GM13976 (cell line): ENCODE measurements around the gene IFFO2.
"Not testable (repeated sequence)": the region's sequence is repeated elsewhere in the genome, so short reads cannot be mapped to it uniquely, and the experiment has no call there.

ENCODE experiments used
- DNase-seq: peaks from one replicate; pipeline ENCODE4 v3.0.0; 2012; ENCODE audit warnings: low spot score
- CTCF ChIP-seq: IDR thresholded peaks from 2 replicates; pipeline ENCODE4 v1.5.1; 2012; ENCODE audit warnings: borderline replicate concordance, mild to moderate bottlenecking; ENCODE audit not compliant: insufficient read depth; ENCODE audit errors: extremely low read depth, missing control alignments, control extremely low read depth
- in situ Hi-C: fragments of 300-500 bp; cut with MboI; formaldehyde crosslinking; loops from one replicate; pipeline ENCODE4 v1.12.0; 2022; ENCODE audit warnings: low sequenced_read_pairs, mixed read lengths, inconsistent platforms; ENCODE audit not compliant: unreplicated experiment

The IFFO2 gene

DNA sequence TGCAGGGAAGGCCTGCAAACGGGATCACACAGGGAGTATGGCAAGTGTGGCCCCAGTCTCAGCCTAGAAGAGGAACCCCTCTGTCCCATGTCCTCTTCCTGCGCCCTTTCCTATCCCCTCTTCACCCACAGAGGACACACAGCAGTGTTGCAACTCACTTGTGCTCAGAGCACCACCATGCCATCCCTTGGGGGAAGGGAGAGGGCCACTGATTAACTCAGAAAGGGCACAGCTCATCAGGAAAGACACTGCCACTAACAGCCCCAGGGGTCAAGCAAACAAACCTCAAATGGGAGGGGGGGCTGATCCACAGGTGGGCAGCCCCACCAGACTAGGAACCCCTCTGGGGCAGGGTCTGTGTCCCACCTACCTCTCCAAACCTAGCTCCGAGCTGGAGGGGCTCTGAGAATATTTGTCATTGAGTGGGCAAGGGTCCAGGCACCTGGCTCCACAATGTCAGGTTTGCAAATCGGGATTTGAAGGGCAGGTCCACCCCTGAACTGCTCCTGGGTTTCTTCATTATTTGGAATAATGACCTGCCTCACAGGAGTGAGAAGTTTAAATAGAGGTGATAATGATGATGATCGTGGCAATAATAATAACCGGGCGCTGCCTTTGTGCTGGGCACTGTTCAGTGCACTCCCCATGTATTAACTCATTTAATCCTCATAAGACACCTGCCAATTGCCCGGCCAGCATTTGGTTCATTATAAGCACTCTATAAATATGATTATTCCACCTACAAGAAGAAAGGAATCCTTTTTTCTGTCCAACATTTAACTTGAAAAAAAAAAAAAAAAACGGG, 55.1 kb downstream of the IFFO2 start:
- in situ Hi-C loops: loop anchor here (25.0 kb wide), 1 partner anchor 186 kb away; no protein-coding TSS in a partner anchor
- DNase-seq: no peak

GRCh38 chr1:18900303-18900841, 56.1 kb downstream of the IFFO2 start:
- TF ChIP-seq CTCF: no peak
- in situ Hi-C loops: loop anchor here (25.0 kb wide), 1 partner anchor 187 kb away; no protein-coding TSS in a partner anchor
- DNase-seq: no peak

More for the DNA sequence above, 55.1 kb downstream of the IFFO2 start:
- TF ChIP-seq CTCF: no peak

GRCh38 chr1:18899363-18900049, 57.0 kb downstream of the IFFO2 start:
- no peak for DNase-seq
- in situ Hi-C loops: loop anchor here (25.0 kb wide), 1 partner anchor 188 kb away; no protein-coding TSS in a partner anchor

DNA sequence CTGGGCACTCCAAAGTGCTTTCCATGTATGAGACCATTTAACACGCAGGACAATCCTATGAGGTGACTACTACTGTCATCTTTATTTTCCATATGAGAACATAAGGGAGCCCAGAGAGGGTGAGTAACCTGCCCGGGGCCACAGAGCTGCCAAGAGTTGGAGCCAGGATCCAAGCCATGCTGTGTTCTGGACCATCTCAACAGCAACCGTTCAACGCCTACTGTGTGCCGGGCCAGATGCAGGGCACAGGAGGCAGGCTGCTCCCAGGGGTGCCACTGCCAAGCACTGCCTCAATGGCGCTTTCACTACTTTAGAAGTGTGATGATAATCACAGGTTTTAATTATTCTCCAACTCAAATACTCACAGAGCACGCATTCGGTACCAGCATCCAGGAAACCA, 57.9 kb downstream of the IFFO2 start:
- no peak for DNase-seq
- in situ Hi-C loops: no loop called here
- no peak for TF ChIP-seq CTCF

More at GRCh38 chr1:18899363-18900049, 57.0 kb downstream of the IFFO2 start:
- TF ChIP-seq CTCF: no peak

DNA sequence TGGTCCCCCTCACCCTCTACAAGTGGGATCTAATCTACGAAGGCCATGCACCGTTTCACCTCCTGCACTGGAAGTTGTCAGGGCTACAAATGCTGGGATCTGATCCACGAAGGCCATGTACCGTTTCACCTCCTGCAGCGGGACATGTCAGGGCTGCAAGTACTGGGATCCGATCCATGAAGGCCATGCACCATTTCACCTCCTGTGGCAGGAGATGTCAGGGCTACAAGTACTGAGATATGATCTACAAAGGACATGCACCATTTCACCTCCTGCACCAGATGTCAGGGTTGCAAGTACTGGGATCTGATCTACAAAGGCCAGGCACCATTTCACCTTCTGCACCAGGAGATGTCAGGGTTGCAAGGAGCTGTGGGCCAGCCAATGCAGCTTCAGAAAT, 61.2 kb downstream of the IFFO2 start:
- DNase-seq: no peak
- in situ Hi-C loops: no loop called here
- TF ChIP-seq CTCF: no peak

GRCh38 chr1:18893120-18893519, 63.4 kb downstream of the IFFO2 start:
- TF ChIP-seq CTCF: no peak
- in situ Hi-C loops: no loop called here
- DNase-seq: no peak

- DNase-seq: not testable (repeated sequence)
Observed at GRCh38 chr1:18891858-18892257, 64.6 kb downstream of the IFFO2 start.

More at GRCh38 chr1:18891858-18892257, 64.6 kb downstream of the IFFO2 start:
- in situ Hi-C loops: not testable (repeated sequence)
